Effector memory CD4-positive, alpha-beta T cell (primary cell): ENCODE data around the gene OTOG.

Source experiments
- DNase-seq, 3 donors: peaks; one replicate each; pipeline ENCODE4 v3.0.0-alpha.2; 2020
- H3K27ac ChIP-seq: 2 replicates; pipeline ENCODE4 v1.7.0; 2013; ENCODE audit warnings: mild to moderate bottlenecking, low read length, moderate library complexity; ENCODE audit not compliant: insufficient read depth, poor library complexity, severe bottlenecking
- H3K27me3 ChIP-seq: replicated peaks from 2 replicates; pipeline ENCODE4 v1.7.0; 2013; ENCODE audit warnings: mild to moderate bottlenecking, low read length; ENCODE audit not compliant: insufficient read depth, control insufficient read depth, poor library complexity, severe bottlenecking
- H3K36me3 ChIP-seq: 2 replicates; pipeline ENCODE4 v1.7.0; 2013; ENCODE audit warnings: mild to moderate bottlenecking, low read length, moderate library complexity; ENCODE audit not compliant: control insufficient read depth, insufficient read depth
- H3K4me1 ChIP-seq: 2 replicates; pipeline ENCODE4 v1.7.0; 2013; ENCODE audit warnings: low read length, mild to moderate bottlenecking; ENCODE audit not compliant: control insufficient read depth, insufficient read depth, poor library complexity, severe bottlenecking
- H3K4me3 ChIP-seq: 2 replicates; pipeline ENCODE4 v1.7.0; 2013; ENCODE audit warnings: low read length, low read depth, mild to moderate bottlenecking; ENCODE audit not compliant: insufficient read depth, poor library complexity, severe bottlenecking
- H3K9me3 ChIP-seq: 2 replicates; pipeline ENCODE4 v1.7.0; 2013; ENCODE audit warnings: mild to moderate bottlenecking, low read length, moderate library complexity; ENCODE audit not compliant: control insufficient read depth

The OTOG gene

GRCh38 chr11:17639091-17639490 lies 92.0 kb downstream of the OTOG start:
- H3K27me3 ChIP-seq = no peaks in the 10 kb centered on the region

GRCh38 chr11:17639781-17640180 lies 92.7 kb downstream of the OTOG start:
- Histone ChIP-seq H3K4me3 (no peak overlapping the region), H3K27me3 (no peaks in the 10 kb centered on the region), H3K27ac (no peak overlapping the region), H3K36me3 (no peaks in the 10 kb centered on the region), H3K9me3 (no peaks in the 10 kb centered on the region), H3K4me1 (no peaks in the 10 kb centered on the region)
- DNase-seq = no peak

More at GRCh38 chr11:17639091-17639490, 92.0 kb downstream of the OTOG start:
- H3K4me3 ChIP-seq = no peak overlapping the region
- H3K9me3 ChIP-seq = no peaks in the 10 kb centered on the region
- DNase-seq = no peak
- no peak overlapping the region for H3K27ac ChIP-seq
- H3K4me1 ChIP-seq = no peaks in the 10 kb centered on the region
- H3K36me3 ChIP-seq = no peaks in the 10 kb centered on the region

GRCh38 chr11:17640493-17641164 lies 93.6 kb downstream of the OTOG start:
- Histone ChIP-seq H3K27ac (no peak overlapping the region), H3K27me3 (no peaks in the 10 kb centered on the region), H3K9me3 (no peaks in the 10 kb centered on the region), H3K4me3 (no peak overlapping the region), H3K36me3 (no peaks in the 10 kb centered on the region), H3K4me1 (no peaks in the 10 kb centered on the region)
- no peak for DNase-seq

GRCh38 chr11:17641792-17642350 lies 94.8 kb downstream of the OTOG start:
- no peaks in the 10 kb centered on the region for H3K4me1 ChIP-seq
- H3K9me3 ChIP-seq = no peaks in the 10 kb centered on the region
- DNase-seq = no peak
- no peak overlapping the region for H3K27ac ChIP-seq
- H3K27me3 ChIP-seq = no peaks in the 10 kb centered on the region
- H3K4me3 ChIP-seq = no peak overlapping the region
- H3K36me3 ChIP-seq = no peaks in the 10 kb centered on the region

GRCh38 chr11:17642370-17642769 lies 95.3 kb downstream of the OTOG start:
- no peaks in the 10 kb centered on the region for H3K36me3 ChIP-seq
- H3K9me3 ChIP-seq = no peaks in the 10 kb centered on the region
- DNase-seq = no peak
- no peaks in the 10 kb centered on the region for H3K27me3 ChIP-seq
- H3K4me1 ChIP-seq = no peaks in the 10 kb centered on the region
- no peak overlapping the region for H3K4me3 ChIP-seq
- no peak overlapping the region for H3K27ac ChIP-seq

- DNase-seq = no peak
- Histone ChIP-seq H3K27ac (no peak overlapping the region), H3K36me3 (no peaks in the 10 kb centered on the region), H3K4me1 (no peaks in the 10 kb centered on the region), H3K27me3 (no peaks in the 10 kb centered on the region), H3K4me3 (no peak overlapping the region), H3K9me3 (no peaks in the 10 kb centered on the region)
Observed at GRCh38 chr11:17642980-17643379, 95.9 kb downstream of the OTOG start.

- no peaks in the 10 kb centered on the region for H3K36me3 ChIP-seq
- no peaks in the 10 kb centered on the region for H3K9me3 ChIP-seq
- H3K4me1 ChIP-seq = no peaks in the 10 kb centered on the region
- DNase-seq = no peak
- H3K4me3 ChIP-seq = no peak overlapping the region
- no peak overlapping the region for H3K27ac ChIP-seq
- no peaks in the 10 kb centered on the region for H3K27me3 ChIP-seq
Observed at GRCh38 chr11:17643506-17644405, 96.7 kb downstream of the OTOG start.

- no peak overlapping the region for H3K4me3 ChIP-seq
- H3K36me3 ChIP-seq = no peaks in the 10 kb centered on the region
- no peak overlapping the region for H3K27ac ChIP-seq
- H3K4me1 ChIP-seq = no peaks in the 10 kb centered on the region
- no peak for DNase-seq
- no peaks in the 10 kb centered on the region for H3K27me3 ChIP-seq
- no peaks in the 10 kb centered on the region for H3K9me3 ChIP-seq
Observed at GRCh38 chr11:17645190-17645970, 98.3 kb downstream of the OTOG start.

- Histone ChIP-seq H3K36me3 (no peaks in the 10 kb centered on the region), H3K27me3 (no peaks in the 10 kb centered on the region), H3K4me1 (no peaks in the 10 kb centered on the region), H3K4me3 (no peak overlapping the region), H3K27ac (no peak overlapping the region), H3K9me3 (no peaks in the 10 kb centered on the region)
- no peak for DNase-seq
Observed at GRCh38 chr11:17646451-17647145, 99.5 kb downstream of the OTOG start.
